CD4-positive, alpha-beta T cell (primary cell): Measurements from ENCODE around the gene MCM9. TPM values are rescaled to one million over a fixed set of nuclear protein-coding genes. Genes with fewer than 3 reads are reported as not detected.

Experiments used
- ATAC-seq: fragments of 200-7000 bp; cut with Tn5 transposase; one replicate; pipeline ENCODE4 v1.10.0; 2022; ENCODE audit warnings: mild to moderate bottlenecking; ENCODE audit not compliant: poor library complexity
- CTCF ChIA-PET: fragments of 350-600 bp; sonication (Branson Sonifier 250); formaldehyde crosslinking; loops from one replicate; lab custom pipeline; 2021; ENCODE audit warnings: antibody characterized with exemption, inconsistent platforms; lab: Charles Lee
- POLR2A ChIA-PET: fragments of 350-600 bp; sonication (Branson Sonifier 250); formaldehyde crosslinking; loops from one replicate; lab custom pipeline; 2021; ENCODE audit warnings: antibody characterized with exemption, inconsistent platforms; lab: Charles Lee
- DNase-seq, 14 experiments: peaks; one replicate each; pipeline ENCODE4 v3.0.0-alpha.2; 2013 to 2020; ENCODE audit warnings: mixed read lengths in 2 of 14
- H3K27ac ChIP-seq, 2 donors: one replicate each; pipeline versions ENCODE4 v1.5.1 to v1.7.0; 2013; ENCODE audit warnings: low read length in 2 of 2, low read depth in 1 of 2, mild to moderate bottlenecking in 1 of 2
- H3K27me3 ChIP-seq, 2 experiments: 1 replicate in 1 of 2; 2 replicates in 1 of 2; pipeline versions ENCODE4 v1.6.1 to v1.7.0; 2013; ENCODE audit warnings: low read length in 2 of 2, control low read depth in 1 of 2, mild to moderate bottlenecking in 1 of 2, moderate library complexity in 1 of 2; ENCODE audit not compliant: insufficient read depth in 2 of 2, control insufficient read depth in 1 of 2
- H3K36me3 ChIP-seq: one replicate; pipeline ENCODE4 v1.6.1; 2013; ENCODE audit warnings: low read length, control low read depth; ENCODE audit not compliant: insufficient read depth
- H3K4me1 ChIP-seq: one replicate; pipeline ENCODE4 v1.6.1; 2013; ENCODE audit warnings: low read length, control low read depth; ENCODE audit not compliant: insufficient read depth
- H3K4me3 ChIP-seq: one replicate; pipeline ENCODE4 v1.5.1; 2013; ENCODE audit warnings: mild to moderate bottlenecking, low read length, moderate library complexity
- H3K9me3 ChIP-seq, 2 experiments: 1 replicate in 1 of 2; 2 replicates in 1 of 2; pipeline versions ENCODE4 v1.6.1 to v1.7.0; 2013; ENCODE audit warnings: low read length in 2 of 2, mild to moderate bottlenecking in 2 of 2, control low read depth in 1 of 2, moderate library complexity in 1 of 2; ENCODE audit not compliant: control insufficient read depth in 1 of 2, insufficient read depth in 1 of 2
- H3K27ac Mint-ChIP-seq: one replicate; pipeline ENCODE4 v1.8.0; 2020; ENCODE audit warnings: mixed read lengths
- H3K27me3 Mint-ChIP-seq: one replicate; pipeline ENCODE4 v1.8.0; 2021; ENCODE audit warnings: mixed read lengths
- H3K36me3 Mint-ChIP-seq: one replicate; pipeline ENCODE4 v1.8.0; 2021; ENCODE audit warnings: low read depth, mixed read lengths
- H3K4me1 Mint-ChIP-seq: one replicate; pipeline ENCODE4 v1.8.0; 2021; ENCODE audit warnings: low read depth, mixed read lengths
- H3K4me3 Mint-ChIP-seq: one replicate; pipeline ENCODE4 v1.8.0; 2020; ENCODE audit warnings: mild to moderate bottlenecking, mixed read lengths
- H3K9me3 Mint-ChIP-seq: one replicate; pipeline ENCODE4 v1.8.0; 2020; ENCODE audit warnings: mixed read lengths
- intact Hi-C, 2 experiments: fragments of 100-400 bp; cut with DNase I in 1 of 2; cut with micrococcal nuclease in 1 of 2; formaldehyde crosslinking; loops; one replicate each; pipeline versions ENCODE4 v1.15.1 to v1.9.0; 2023 to 2025; cut with DNase I, micrococcal nuclease
- total RNA-seq, 174 experiments: library from RNA in 2 of 174; stranded (reverse) in 2 of 174; gene quantifications; one replicate each; pipeline ENCODE4 v1.2.3 and lab custom pipeline; 2021 to 2026
- TF ChIP-seq, protein P1 (sequence below): fragments of 200-600 bp; IDR thresholded peaks from one replicate; pipeline ENCODE4 v1.8.0; 2022; ENCODE audit warnings: antibody characterized with exemption, mild to moderate bottlenecking

Gene MCM9
- total RNA-seq, 2 experiments from 2014 or later, result 25.5 TPM

DNA sequence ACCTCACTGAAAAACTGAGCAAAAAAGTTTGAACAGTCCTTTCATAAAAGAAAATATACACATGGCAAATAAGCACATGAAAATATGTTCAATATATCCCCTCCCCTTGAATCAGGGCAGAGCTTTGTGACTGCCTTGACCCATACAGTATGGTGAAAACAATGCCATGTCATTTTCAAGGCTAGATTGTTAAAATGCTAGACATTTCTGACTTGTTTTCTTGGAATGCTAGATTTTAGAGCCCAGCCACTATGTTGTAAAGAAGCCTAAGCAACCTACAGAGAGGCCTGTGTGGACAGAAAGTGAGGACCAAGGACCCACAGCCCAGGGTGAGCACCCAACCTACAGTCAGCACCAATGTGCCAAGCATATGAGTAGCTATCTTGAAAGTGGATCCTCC is 58.1 kb downstream of the MCM9 start:
- ChIA-PET POLR2A (interaction anchor here (0.7 kb wide), 1 partner anchor 54 kb away, joined by 4 read pairs; no protein-coding TSS in a partner anchor), CTCF (no interaction called here)
- no peak for ATAC-seq
- Mint-ChIP-seq H3K4me1 (peaks cover 58% of the 10 kb centered on the region), H3K36me3 (peaks cover 15% of the 10 kb centered on the region), H3K4me3 (no peak overlapping the region), H3K27me3 (no peaks in the 10 kb centered on the region), H3K27ac (no peak overlapping the region), H3K9me3 (no peaks in the 10 kb centered on the region)
- Histone ChIP-seq H3K9me3 (no peaks in the 10 kb centered on the region), H3K36me3 (no peaks in the 10 kb centered on the region), H3K4me1 (peaks cover 4% of the 10 kb centered on the region), H3K27ac (no peak overlapping the region), H3K27me3 (no peaks in the 10 kb centered on the region), H3K4me3 (no peak overlapping the region)
- DNase-seq, result no peak
- intact Hi-C loops, result no loop called here
- TF ChIP-seq, protein P1, sequence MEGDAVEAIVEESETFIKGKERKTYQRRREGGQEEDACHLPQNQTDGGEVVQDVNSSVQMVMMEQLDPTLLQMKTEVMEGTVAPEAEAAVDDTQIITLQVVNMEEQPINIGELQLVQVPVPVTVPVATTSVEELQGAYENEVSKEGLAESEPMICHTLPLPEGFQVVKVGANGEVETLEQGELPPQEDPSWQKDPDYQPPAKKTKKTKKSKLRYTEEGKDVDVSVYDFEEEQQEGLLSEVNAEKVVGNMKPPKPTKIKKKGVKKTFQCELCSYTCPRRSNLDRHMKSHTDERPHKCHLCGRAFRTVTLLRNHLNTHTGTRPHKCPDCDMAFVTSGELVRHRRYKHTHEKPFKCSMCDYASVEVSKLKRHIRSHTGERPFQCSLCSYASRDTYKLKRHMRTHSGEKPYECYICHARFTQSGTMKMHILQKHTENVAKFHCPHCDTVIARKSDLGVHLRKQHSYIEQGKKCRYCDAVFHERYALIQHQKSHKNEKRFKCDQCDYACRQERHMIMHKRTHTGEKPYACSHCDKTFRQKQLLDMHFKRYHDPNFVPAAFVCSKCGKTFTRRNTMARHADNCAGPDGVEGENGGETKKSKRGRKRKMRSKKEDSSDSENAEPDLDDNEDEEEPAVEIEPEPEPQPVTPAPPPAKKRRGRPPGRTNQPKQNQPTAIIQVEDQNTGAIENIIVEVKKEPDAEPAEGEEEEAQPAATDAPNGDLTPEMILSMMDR, result no peak

DNA sequence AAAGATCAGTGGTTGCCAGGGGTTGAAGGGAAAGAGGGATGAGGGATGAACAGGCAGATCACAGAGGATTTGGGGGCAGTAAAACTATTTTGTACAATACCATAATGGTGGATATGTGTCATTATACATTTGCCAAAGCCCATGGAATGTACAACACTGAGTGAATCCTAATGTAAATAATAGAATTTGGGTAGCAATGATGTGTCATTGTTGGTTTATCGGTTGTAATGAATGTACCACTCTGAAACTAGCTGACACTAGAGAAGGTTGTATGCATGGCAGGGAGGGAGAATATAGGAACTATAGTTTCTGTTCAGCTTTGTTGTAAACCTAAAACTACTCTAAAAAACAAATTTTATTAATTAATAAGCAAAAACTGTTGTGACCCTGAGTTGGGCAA is 58.8 kb downstream of the MCM9 start:
- Histone ChIP-seq H3K4me1 (peaks cover 3% of the 10 kb centered on the region), H3K4me3 (no peak overlapping the region), H3K36me3 (no peaks in the 10 kb centered on the region), H3K9me3 (no peaks in the 10 kb centered on the region), H3K27ac (no peak overlapping the region), H3K27me3 (no peaks in the 10 kb centered on the region)
- TF ChIP-seq, protein P1, result no peak
- no peaks in the 10 kb centered on the region for H3K9me3 Mint-ChIP-seq
- ATAC-seq (no peak), DNase-seq (no peak)
- peaks cover 57% of the 10 kb centered on the region for H3K4me1 Mint-ChIP-seq
- H3K36me3 Mint-ChIP-seq, result peaks cover 21% of the 10 kb centered on the region
- H3K4me3 Mint-ChIP-seq, result no peak overlapping the region
- ChIA-PET CTCF (interaction anchor here (0.6 kb wide), 1 partner anchor 323 kb away, joined by 4 read pairs; no protein-coding TSS in a partner anchor), POLR2A (interaction anchor here (1.7 kb wide), 1 partner anchor 17 kb away, joined by 4 read pairs; no protein-coding TSS in a partner anchor)
- H3K27ac Mint-ChIP-seq, result no peak overlapping the region
- no peaks in the 10 kb centered on the region for H3K27me3 Mint-ChIP-seq
- intact Hi-C loops, result no loop called here

DNA sequence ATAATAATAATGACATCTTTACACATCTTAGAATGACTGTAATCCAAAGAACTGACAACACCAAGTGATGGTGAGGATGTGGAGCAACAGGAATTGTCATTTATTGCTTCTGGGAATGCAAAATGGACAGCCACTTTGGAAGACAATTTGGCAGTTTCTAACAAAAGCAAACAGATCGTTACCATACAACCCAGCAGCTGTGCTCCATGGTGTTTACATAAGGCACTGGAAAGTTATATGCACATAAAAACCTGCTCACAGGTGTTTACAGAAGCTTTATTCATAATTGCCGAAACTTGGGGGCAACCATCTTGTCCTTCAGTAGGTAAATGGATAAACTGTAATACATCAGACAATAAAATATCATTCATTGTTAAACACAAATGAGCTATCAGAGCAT is 59.3 kb downstream of the MCM9 start:
- Mint-ChIP-seq H3K36me3 (peaks cover 26% of the 10 kb centered on the region), H3K27ac (no peak overlapping the region), H3K4me1 (peaks cover 57% of the 10 kb centered on the region), H3K9me3 (no peaks in the 10 kb centered on the region), H3K4me3 (no peak overlapping the region), H3K27me3 (no peaks in the 10 kb centered on the region)
- ChIA-PET POLR2A (interaction anchor here (1.7 kb wide), 1 partner anchor 18 kb away, joined by 4 read pairs; no protein-coding TSS in a partner anchor), CTCF (interaction anchor here (0.6 kb wide), 1 partner anchor 323 kb away, joined by 4 read pairs; no protein-coding TSS in a partner anchor)
- no peaks in the 10 kb centered on the region for H3K9me3 ChIP-seq
- H3K27me3 ChIP-seq, result no peaks in the 10 kb centered on the region
- no peaks in the 10 kb centered on the region for H3K36me3 ChIP-seq
- intact Hi-C loops, result no loop called here
- no peak overlapping the region for H3K27ac ChIP-seq
- peaks cover 3% of the 10 kb centered on the region for H3K4me1 ChIP-seq
- ATAC-seq, result no peak
- TF ChIP-seq, protein P1, result no peak
- DNase-seq, result no peak
- H3K4me3 ChIP-seq, result no peak overlapping the region
